PC-3 (cell line): ENCODE data around the gene ERN2.

ENCODE experiments used
- CTCF ChIP-seq: fragments of 300-600 bp; sonication (generic); conservative IDR thresholded peaks from 2 replicates; pipeline ENCODE4 v1.5.1; 2017; ENCODE audit warnings: antibody characterized with exemption, low read depth, mild to moderate bottlenecking, low read length
- EZH2 ChIP-seq: fragments of 300-600 bp; sonication (generic); IDR thresholded peaks from one replicate; pipeline ENCODE4 v1.6.1; 2017; ENCODE audit warnings: antibody characterized with exemption, mild to moderate bottlenecking, low read length; ENCODE audit not compliant: unreplicated experiment

DNA sequence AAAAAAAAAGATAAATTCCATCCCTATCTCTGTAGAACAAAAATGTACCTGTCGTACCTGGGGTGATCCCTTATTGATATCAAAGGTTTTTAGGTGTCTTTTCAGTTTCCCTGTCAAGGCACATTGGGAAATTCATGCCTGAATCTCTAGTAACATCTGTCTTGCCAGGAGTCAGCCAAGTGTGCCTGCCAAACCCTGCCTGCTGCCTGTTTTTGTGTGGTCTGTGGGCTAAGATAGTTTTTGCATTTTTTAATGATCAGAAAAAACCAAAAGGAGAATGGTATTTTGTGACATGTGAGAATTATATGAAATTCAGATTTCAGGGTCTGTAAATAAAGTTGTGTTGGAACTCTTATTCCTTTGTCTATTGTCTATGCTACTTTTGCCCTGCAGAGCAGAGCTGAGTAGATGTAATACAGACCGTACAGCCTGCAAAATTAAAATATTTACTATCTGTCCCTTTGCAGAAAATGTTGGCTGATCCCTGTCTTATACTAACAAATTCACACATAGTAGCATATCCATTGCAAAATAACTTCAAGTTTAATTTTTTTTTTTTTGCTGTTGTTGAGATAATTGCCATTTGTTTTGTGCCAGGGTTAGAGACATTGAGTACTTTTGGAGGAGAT, 28.8 kb upstream of the ERN2 start:
- TF ChIP-seq CTCF (no peak), EZH2 (no peak)
